Measurements from ENCODE around the gene SND1. TPM values are rescaled to one million over a fixed set of nuclear protein-coding genes. Genes with fewer than 3 reads are reported as not detected.

The SND1 gene
- total and polyA plus RNA-seq, 2 of the 4 experiments (the other 2 are of a cell fraction) = 154 to 294 TPM

GRCh38 chr7:127900732-127901685 is 249.0 kb downstream of the SND1 start:
- no peak overlapping the region for H3K14ac ChIP-seq (replicated peaks; ENCODE audit: low read depth, low read length)
- ATAC-seq (ENCODE audit: low read depth) = peak; percentile 38; the same call in 1 of the 2 replicates
- no peak overlapping the region for H2AK9ac ChIP-seq (replicated peaks; ENCODE audit: low read depth, low read length, poor library complexity)
- no peak overlapping the region for H4K5ac ChIP-seq (ENCODE audit: low read depth, low read length)
- no peak overlapping the region for H3K18ac ChIP-seq (ENCODE audit: low read depth, low read length)
- H3K9me1 ChIP-seq (ENCODE audit: insufficient read depth, low read length) = peaks cover 34% of the 10 kb centered on the region
- H3K27me3 ChIP-seq (ENCODE audit: control insufficient read depth, insufficient read depth, low read length) = no peaks in the 10 kb centered on the region
- no peak overlapping the region for H2BK20ac ChIP-seq (ENCODE audit: low read depth, low read length)
- no peak overlapping the region; the same call in 1 of the 2 replicates for H3K4ac ChIP-seq (ENCODE audit: low read depth, low read length)
- peaks cover 73% of the 10 kb centered on the region for H4K20me1 ChIP-seq (ENCODE audit: insufficient read depth, low read length)
- peaks cover 65 to 84% of the 10 kb centered on the region in 2 experiments for H3K79me1 ChIP-seq (ENCODE audit: low read depth in 1 of 2, low read length in 2 of 2)
- no peak overlapping the region for H2AK5ac ChIP-seq (ENCODE audit: low read depth, low read length)
- H3K23ac ChIP-seq (ENCODE audit: low read depth, low read length) = 0 out of 2 replicates have a peak overlapping the region, but pooled peaks have one; percentile 23
- H3K27ac ChIP-seq (ENCODE audit: insufficient read depth, low read length) = no peak overlapping the region
- H3K4me1 ChIP-seq (ENCODE audit: control insufficient read depth, insufficient read depth, low read length) = peaks cover 24% of the 10 kb centered on the region
- 100% methylated on average over 1 of the region's 5 CpGs; no CpG with 5 or more reads in 1 of the 2 experiments for WGBS, 2 experiments (ENCODE audit: extremely low coverage in 2 of 2, insufficient read length in 1 of 2)
- dilution Hi-C loops (cut with HindIII; ENCODE audit: low sequenced_read_pairs, unreplicated experiment) (no loop called here), intact Hi-C loops (cut with micrococcal nuclease) (no loop called here), in situ Hi-C loops (cut with MboI; ENCODE audit: low sequenced_read_pairs) (no loop called here)
- no peak overlapping the region for H2BK15ac ChIP-seq (ENCODE audit: low read depth, low read length)
- H2AFZ ChIP-seq (replicated peaks; ENCODE audit: low read length, poor library complexity) = no peak overlapping the region
- H3K9me3 ChIP-seq (ENCODE audit: control insufficient read depth, insufficient read depth, low read length) = no peaks in the 10 kb centered on the region
- no peak overlapping the region for H4K8ac ChIP-seq (ENCODE audit: low read depth in 2 of 2, low read length in 2 of 2)
- DNase-seq = no peak
- H2BK120ac ChIP-seq (ENCODE audit: low read depth, low read length) = no peak overlapping the region
- no peak overlapping the region for H3K9ac ChIP-seq (ENCODE audit: low read depth, low read length)
- POLR2A ChIA-PET (ENCODE audit: unreplicated experiment) = no interaction called here
- H3K4me2 ChIP-seq (ENCODE audit: low read depth, low read length) = no peak overlapping the region
- H3K4me3 ChIP-seq (ENCODE audit: insufficient read depth, low read depth, low read length) = no peak overlapping the region
- no peak overlapping the region for H2BK5ac ChIP-seq (ENCODE audit: low read depth, low read length, poor library complexity, severe bottlenecking)
- BruUV-seq (replicated peaks) = no TSS peak
- TF ChIP-seq MAFK (IDR thresholded peaks at IDR 0.05; ENCODE audit: low read depth, low read length) (no peak), SMC3 (IDR thresholded peaks at IDR 0.05; ENCODE audit: low read depth, low read length) (no peak), NFE2L2 (IDR thresholded peaks at IDR 0.05; ENCODE audit: low read depth, low read length) (no peak)
- H3K36me3 ChIP-seq (ENCODE audit: control insufficient read depth, insufficient read depth, low read length) = no peaks in the 10 kb centered on the region
- CTCF ChIA-PET = interaction anchor here (0.9 kb wide), 1 partner anchor 13 kb away, joined by 3 read pairs; no protein-coding TSS in a partner anchor
- H4K91ac ChIP-seq (ENCODE audit: insufficient read depth, low read depth, low read length) = no peak overlapping the region
- no peak overlapping the region for H3K56ac ChIP-seq (ENCODE audit: extremely low read depth, insufficient read depth, low read length)
